COR-L47 (cell line): ENCODE measurements around the gene MPND.
"Not testable (repeated sequence)": the region's sequence is repeated elsewhere in the genome, so short reads cannot be mapped to it uniquely, and the experiment has no call there.

Experiments
- DNase-seq: peaks from one replicate; lab custom pipeline; 2025; lab: John Stamatoyannopoulos, UW

The MPND gene

GRCh38 chr19:4349225-4349624, 5.9 kb downstream of the MPND start:
- DNase-seq = not testable (repeated sequence)

DNA sequence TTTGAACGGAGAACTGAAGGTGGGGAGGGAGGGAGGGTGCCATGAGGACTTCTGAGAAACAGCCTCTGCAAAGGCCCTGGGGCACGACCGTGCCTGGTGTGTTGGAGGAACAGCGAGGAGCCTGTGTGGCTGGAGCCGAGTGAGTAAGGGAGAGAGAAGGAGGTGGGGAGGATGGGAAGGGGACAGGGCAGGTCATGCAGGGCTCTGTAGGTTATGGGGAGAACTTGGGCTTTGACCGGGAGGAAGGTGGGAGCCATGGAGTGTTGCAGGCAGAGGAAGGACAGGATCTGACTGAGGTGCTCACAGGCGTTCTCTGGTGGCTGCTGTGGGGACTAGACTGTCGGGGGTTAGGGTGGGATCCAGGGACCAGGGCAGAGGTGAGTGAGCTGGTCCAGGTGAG, 6.7 kb downstream of the MPND start:
- no peak for DNase-seq

- no peak for DNase-seq
Observed at GRCh38 chr19:4350726-4351125, 7.4 kb downstream of the MPND start.

DNA sequence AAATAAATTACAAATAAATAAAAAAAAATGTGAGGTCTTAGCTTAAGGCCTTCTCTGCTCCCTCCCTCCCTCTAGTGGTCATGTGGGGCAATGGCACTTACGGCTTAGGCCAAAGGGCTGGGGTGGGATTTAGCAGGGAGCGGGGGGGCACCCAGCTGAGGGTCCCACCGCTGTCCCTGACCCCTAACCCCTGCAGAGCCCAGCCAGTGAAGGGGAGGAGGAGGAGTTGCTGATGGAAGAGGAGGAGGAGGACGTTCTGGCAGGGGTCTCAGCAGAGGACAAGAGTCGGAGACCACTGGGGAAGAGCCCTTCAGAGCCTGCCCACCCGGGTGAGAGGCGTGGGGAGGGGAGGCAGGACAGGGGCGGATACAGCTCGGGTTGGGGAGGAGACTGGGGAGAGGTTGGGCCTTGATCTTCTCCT, 9.3 kb downstream of the MPND start:
- no peak for DNase-seq

GRCh38 chr19:4354282-4354681, 10.9 kb downstream of the MPND start:
- no peak for DNase-seq

DNA sequence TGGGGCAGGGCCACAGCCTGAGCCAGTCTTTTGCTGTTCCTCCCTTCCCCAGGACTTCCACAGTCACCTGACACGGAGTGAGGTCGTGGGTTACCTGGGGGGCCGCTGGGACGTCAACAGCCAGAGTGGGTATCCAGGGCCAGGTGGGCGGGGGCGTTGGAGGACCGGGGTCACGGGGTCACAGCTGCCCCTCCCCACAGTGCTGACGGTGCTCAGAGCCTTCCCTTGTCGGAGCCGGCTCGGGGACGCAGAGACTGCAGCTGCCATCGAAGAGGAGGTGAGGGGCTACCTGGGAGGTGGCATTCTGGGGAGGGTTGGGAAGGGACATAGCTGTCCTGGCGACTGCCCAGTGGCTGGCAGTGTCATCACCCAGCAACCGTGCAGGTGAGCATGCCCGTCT, 11.5 kb downstream of the MPND start:
- no peak for DNase-seq

DNA sequence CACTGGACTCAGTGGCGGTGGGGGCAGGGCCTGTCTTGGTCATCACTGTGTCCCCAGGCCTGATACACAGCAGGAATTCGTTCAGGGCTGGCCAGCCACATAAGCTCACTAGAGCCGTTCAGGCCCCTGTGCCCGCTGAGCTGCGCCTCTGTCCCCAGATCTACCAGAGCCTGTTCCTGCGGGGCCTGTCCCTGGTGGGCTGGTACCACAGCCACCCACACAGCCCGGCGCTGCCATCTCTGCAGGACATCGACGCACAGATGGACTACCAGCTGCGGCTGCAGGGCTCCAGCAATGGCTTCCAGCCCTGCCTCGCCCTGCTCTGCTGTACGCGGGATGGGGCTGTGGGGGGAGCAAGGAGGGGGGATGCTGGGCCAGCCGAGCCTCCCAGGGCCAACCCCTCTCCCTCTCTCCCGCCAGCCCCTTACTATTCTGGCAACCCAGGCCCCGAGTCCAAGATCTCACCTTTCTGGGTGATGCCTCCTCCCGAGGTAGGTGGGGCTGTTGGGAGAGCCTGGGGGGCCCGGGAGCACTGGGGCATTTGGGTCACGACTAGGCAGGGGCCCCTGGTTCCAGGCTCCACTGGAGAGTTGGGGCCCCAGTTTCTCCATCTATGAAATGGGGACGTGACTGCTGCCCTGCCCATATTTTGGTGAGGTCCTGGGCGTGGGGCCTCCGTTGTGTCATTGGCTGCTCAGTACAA, 13.9 kb downstream of the MPND start:
- DNase-seq = no peak

DNA sequence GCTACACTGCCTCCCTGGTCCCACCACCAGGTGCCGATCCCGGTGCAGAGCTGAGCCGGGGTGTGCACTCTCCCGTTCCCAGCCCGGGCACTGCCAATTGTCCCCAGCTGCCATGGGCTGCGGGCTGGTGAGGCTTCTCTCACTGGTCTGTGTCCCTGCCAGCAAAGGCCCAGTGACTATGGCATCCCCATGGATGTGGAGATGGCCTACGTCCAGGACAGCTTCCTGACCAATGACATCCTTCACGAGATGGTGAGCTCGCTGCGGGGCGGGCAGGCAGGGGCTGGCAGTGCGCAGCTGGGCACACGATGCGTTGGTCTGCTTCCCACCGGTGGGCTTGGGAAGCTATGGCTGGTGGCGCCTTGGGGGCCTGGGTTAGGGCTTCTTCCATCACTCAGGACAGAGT, 14.6 kb downstream of the MPND start:
- DNase-seq = no peak

GRCh38 chr19:4358709-4359626, 15.6 kb downstream of the MPND start:
- no peak for DNase-seq

DNA sequence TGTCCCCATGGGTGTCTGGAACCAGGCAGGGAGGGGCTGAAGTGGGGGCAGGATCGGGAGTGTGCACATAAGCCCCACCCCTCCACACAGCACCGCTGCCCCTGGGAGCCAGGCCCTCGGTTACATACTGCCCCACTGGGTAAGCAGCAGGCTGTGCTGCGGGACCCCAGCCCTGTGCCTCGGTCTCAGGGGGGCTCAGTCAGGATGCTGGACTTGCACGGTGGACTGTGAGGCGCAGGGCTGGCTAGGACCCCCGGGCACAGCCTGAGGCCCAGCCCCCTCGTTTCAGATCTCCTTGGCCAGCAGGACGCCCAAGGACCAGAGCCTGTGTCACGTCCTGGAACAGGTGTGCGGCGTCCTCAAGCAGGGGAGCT, 16.3 kb downstream of the MPND start:
- no peak for DNase-seq

- no peak for DNase-seq
Observed at GRCh38 chr19:4360081-4360569, 16.8 kb downstream of the MPND start.

DNA sequence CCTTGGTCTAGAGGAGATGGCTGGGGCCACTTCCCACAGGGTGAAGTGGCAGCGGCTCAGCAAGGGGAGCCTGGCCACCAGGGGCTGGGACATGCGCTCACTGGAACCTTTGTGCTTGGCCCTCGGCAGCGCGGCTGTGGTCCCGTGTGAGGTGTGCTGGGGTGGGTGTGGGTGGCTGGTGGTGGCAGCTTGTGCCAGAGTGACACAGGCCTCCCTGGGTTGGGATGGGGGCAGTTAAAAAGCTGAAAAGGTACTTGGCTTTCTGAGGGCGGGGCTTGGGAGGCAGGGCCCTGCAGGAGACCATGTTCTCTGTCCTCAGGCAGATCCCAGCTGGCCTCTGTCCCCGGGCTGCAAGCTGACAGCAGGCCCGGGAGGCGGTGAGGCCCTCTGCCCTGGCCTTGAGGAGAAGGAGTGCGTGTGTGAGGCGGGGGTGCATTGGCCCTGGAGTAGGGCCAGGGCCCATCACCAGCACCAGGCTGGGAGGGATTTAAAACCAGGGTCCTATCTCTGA, 17.3 kb downstream of the MPND start:
- DNase-seq = no peak

DNA sequence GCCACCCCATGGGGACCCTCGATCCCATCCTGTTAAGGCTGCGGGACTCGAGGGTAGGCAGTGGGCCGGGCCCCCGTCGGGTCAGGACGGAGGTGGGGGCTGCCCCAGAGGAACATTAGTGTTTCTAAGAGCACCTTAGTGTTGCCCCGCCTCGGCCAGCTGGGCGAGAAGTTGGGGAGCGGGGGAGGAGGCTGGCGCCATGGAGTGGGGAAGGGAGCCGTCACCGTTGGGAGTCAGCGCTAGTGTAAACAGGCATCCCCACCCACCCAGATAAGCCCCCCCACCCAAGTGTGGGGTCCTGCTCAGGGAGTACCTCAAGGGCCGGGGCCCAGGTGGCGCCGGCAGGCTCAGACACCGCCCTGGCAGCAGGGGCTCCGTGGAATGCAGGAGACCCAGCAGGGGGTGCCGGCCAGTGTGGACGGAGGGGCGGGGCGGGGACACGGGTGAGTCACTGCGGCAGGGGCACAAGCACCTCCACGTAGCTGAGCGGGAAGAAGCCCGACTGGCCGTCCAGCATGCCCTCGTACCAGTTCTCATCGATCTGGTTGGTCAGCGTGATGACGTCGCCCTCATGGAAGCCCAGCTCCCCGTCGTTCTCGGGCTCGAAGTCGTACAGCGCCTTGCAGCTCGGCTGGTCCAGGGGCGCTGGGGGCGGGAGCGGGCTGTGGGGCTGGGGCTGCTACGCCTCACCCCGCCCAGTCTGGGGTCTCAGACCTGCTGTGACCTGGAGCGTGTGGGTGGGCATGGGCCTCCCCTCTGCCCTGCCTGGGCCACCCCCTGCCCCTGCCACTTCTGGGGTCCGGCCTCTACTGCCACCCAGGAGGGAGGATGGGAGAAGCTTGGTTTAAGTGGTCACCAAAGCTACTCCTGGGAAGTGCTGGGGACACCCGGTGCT, 18.0 kb downstream of the MPND start:
- DNase-seq = no peak

- no peak for DNase-seq
Observed at GRCh38 chr19:4362101-4362828, 18.9 kb downstream of the MPND start.

DNA sequence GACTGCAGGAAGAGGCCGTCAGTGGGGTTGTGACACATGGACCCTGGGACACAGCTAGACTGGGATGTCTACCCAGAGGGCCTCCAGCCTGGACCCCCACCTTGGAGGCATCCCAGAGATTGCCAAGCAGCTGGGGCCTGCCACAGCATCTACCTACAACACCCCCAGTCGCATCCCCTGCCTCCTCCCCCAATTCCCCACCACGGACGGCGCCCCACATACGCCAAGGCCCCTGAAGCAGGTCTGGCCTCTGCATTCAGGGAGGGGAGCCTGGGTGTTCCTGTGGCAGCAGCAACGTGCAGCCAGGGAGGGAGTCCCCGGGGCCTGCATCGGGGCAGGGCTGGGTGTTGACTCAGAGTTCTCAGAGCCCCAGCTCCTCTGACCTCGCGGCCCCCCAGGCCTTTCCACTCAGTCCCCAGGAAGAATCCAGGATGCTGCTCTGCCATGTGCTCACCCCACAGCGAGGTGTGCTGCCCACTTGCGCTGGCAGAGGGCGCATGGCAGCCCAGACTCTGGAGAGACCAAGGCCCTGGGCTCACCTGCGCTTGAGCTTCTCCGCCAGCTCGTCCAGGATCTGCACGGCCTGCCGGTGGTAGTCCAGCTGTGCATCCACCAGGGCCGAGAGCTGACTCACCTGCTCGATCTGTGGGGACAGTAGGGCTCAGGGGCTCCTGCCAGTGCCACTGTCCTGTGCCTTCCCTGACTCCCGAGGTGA, 19.6 kb downstream of the MPND start:
- no peak for DNase-seq

GRCh38 chr19:4363571-4364304, 20.4 kb downstream of the MPND start:
- no peak for DNase-seq

DNA sequence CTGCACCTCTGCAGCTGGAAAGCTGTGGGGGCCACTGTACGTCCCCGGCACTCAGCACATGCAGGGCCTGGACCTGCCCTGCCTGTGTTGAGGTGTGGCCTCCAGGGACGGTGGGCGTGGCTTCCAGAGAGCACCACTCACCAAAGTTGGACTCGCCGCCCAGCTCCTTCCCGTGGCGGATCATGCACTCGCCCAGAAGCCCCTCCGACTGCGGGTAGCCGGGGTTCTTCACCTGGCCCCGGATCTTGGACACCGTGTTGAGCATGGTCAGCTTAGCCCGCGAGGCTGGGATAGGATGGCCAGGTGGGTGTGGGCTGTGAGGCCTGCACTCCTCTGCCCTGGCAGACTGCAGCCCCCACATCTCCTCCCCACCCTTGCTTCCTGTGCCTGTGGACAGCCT, 22.0 kb downstream of the MPND start:
- DNase-seq = no peak

DNA sequence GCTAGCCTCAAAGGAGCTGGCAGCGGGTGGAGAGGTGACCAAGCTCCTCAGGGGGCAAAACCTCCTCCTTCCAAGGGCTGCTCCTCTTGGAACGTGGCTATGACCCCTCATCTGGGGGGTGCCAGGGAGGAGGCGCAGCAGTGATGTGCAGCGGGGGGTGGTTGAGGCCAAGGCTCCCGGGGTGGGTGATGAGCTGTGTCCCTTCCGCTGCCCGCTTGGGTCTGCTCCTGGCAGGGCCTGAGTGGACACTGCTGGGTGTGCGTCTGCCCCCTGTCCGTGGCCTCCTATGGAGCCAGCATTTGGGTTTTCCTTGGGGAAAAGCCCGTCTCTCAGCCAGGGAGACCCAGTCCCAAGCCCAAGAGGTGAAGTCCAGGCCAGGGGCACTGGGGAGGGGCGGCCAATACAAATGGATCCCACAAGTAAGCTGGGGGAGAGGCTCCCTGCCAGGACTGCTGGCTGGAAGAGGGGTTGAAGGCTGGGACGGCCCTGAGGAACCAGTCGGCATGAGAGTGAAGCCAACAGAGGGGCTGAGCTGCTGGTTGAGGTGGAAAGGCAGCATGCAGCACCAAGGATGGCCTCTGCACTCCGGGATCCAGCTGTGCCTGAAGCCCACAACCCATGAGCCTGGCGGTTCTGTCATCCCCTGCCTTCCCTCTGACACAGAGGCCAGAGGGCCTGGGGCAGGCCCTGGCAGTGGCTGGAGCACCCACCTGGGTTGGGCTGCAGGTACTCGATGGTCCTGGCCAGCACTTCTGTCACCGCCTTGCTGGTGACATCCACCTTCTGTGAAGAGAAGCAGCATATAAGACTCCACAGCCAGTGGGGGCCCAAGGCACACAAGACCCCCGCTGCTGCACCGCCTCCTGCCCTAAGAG, 22.7 kb downstream of the MPND start:
- DNase-seq = no peak
